Keratinocyte (primary cell): ENCODE results near the gene R3HCC1L. TPM values are rescaled to one million over a fixed set of nuclear protein-coding genes. Genes with fewer than 3 reads are reported as not detected.
"Not testable (repeated sequence)": the region's sequence is repeated elsewhere in the genome, so short reads cannot be mapped to it uniquely, and the experiment has no call there.

ENCODE experiments used
- DNase-seq: peaks from one replicate; pipeline ENCODE4 v3.0.0-alpha.2; 2011; ENCODE audit warnings: low read depth, missing footprints, low spot score
- FAIRE-seq: peaks from 2 replicates; lab custom pipeline; 2011; peaks lifted over from hg19 to GRCh38; lab: Jason Lieb, UNC
- H2AFZ ChIP-seq: 2 replicates; pipeline ENCODE4 v1.6.0; 2012; ENCODE audit warnings: low read length, control low read depth, inconsistent platforms; ENCODE audit not compliant: control insufficient read depth
- H3K27ac ChIP-seq: 2 replicates; pipeline ENCODE4 v1.5.1; 2011; ENCODE audit warnings: low read length; ENCODE audit not compliant: control insufficient read depth, insufficient read depth
- H3K27me3 ChIP-seq: 3 replicates; pipeline ENCODE4 v1.6.0; 2011; ENCODE audit warnings: low read length; ENCODE audit not compliant: control insufficient read depth, insufficient read depth; ENCODE audit errors: extremely low read depth
- H3K36me3 ChIP-seq, 2 experiments: 2 replicates in 1 of 2; 3 replicates in 1 of 2; pipeline ENCODE4 v1.5.1; 2011; ENCODE audit warnings: low read length in 2 of 2, mild to moderate bottlenecking in 1 of 2; ENCODE audit not compliant: control insufficient read depth in 2 of 2, insufficient read depth in 2 of 2; ENCODE audit errors: extremely low read depth in 1 of 2
- H3K4me1 ChIP-seq: 3 replicates; pipeline ENCODE4 v1.5.1; 2011; ENCODE audit warnings: low read length; ENCODE audit not compliant: control insufficient read depth, insufficient read depth; ENCODE audit errors: extremely low read depth
- H3K4me2 ChIP-seq: 3 replicates; pipeline ENCODE4 v1.6.0; 2011; ENCODE audit warnings: low read depth, low read length; ENCODE audit not compliant: control insufficient read depth, insufficient read depth; ENCODE audit errors: extremely low read depth
- H3K4me3 ChIP-seq, 3 experiments: fragments of 200-600 bp in 1 of 3; sonication (generic) in 1 of 3; 2 replicates in 2 of 3; 3 replicates in 1 of 3; pipeline ENCODE4 v1.5.1; 2011 to 2016; ENCODE audit warnings: low read length in 3 of 3, mild to moderate bottlenecking in 3 of 3, control low read depth in 2 of 3, inconsistent platforms in 1 of 3, low read depth in 1 of 3, mixed read lengths in 1 of 3, mixed run types in 1 of 3, moderate library complexity in 1 of 3; ENCODE audit not compliant: control insufficient read depth in 2 of 3, insufficient read depth in 2 of 3; ENCODE audit errors: extremely low read depth in 1 of 3
- H3K79me2 ChIP-seq: 2 replicates; pipeline ENCODE4 v1.6.0; 2012; ENCODE audit warnings: low read length; ENCODE audit not compliant: control insufficient read depth, insufficient read depth
- H3K9ac ChIP-seq: 3 replicates; pipeline ENCODE4 v1.6.0; 2011; ENCODE audit warnings: low read length; ENCODE audit not compliant: control insufficient read depth, insufficient read depth; ENCODE audit errors: extremely low read depth
- H3K9me1 ChIP-seq: 3 replicates; pipeline ENCODE4 v1.6.0; 2011; ENCODE audit warnings: low read length; ENCODE audit not compliant: control insufficient read depth, insufficient read depth; ENCODE audit errors: extremely low read depth
- H3K9me3 ChIP-seq: 2 replicates; pipeline ENCODE4 v1.5.1; 2012; ENCODE audit warnings: low read depth, low read length; ENCODE audit not compliant: control insufficient read depth
- H4K20me1 ChIP-seq: 3 replicates; pipeline ENCODE4 v1.6.0; 2011; ENCODE audit warnings: low read length; ENCODE audit not compliant: control insufficient read depth, insufficient read depth; ENCODE audit errors: extremely low read depth
- CTCF ChIP-seq, 3 experiments: IDR thresholded peaks in 1 of 3; conservative IDR thresholded peaks in 1 of 3; optimal IDR thresholded peaks in 1 of 3; 2 replicates in 2 of 3; 3 replicates in 1 of 3; pipeline versions ENCODE3 to v1.5.1; 2011; ENCODE audit warnings: low read length in 3 of 3, mild to moderate bottlenecking in 3 of 3, moderate library complexity in 2 of 3, control low read depth in 1 of 3, inconsistent platforms in 1 of 3; ENCODE audit not compliant: insufficient read depth in 2 of 3; ENCODE audit errors: extremely low read depth in 1 of 3
- EZH2 ChIP-seq: IDR thresholded peaks from one replicate; pipeline ENCODE4 v1.6.1; 2012; ENCODE audit warnings: inconsistent platforms, mild to moderate bottlenecking, low read length, moderate library complexity
- dilution Hi-C: fragments of 300-500 bp; cut with MboI; formaldehyde crosslinking; loops from one replicate; pipeline ENCODE4 v1.7.0; 2020; ENCODE audit warnings: low sequenced_read_pairs; ENCODE audit not compliant: extremely low pct_ligation_motif_present
- polyA plus RNA-seq, 5 experiments: library from polyadenylated mRNA; depleted of rRNA in 3 of 5; stranded (reverse) in 3 of 5; stranded (forward) in 1 of 5; unstranded in 1 of 5; fragments of >200 nt; gene quantifications; 1 replicate in 1 of 5; 2 replicates in 3 of 5; 3 replicates in 1 of 5; pipeline versions ENCODE4 v1.2.1 to v1.2.3, GENCODE V29; 2011 to 2012; ENCODE audit warnings: missing spikeins in 2 of 5, low read depth in 1 of 5, low replicate concordance in 1 of 5

Gene R3HCC1L
- polyA plus RNA-seq, 1 donor (not counting 4 experiments of a cell fraction or from before 2014, with no cell fraction given): 11.7 TPM

DNA sequence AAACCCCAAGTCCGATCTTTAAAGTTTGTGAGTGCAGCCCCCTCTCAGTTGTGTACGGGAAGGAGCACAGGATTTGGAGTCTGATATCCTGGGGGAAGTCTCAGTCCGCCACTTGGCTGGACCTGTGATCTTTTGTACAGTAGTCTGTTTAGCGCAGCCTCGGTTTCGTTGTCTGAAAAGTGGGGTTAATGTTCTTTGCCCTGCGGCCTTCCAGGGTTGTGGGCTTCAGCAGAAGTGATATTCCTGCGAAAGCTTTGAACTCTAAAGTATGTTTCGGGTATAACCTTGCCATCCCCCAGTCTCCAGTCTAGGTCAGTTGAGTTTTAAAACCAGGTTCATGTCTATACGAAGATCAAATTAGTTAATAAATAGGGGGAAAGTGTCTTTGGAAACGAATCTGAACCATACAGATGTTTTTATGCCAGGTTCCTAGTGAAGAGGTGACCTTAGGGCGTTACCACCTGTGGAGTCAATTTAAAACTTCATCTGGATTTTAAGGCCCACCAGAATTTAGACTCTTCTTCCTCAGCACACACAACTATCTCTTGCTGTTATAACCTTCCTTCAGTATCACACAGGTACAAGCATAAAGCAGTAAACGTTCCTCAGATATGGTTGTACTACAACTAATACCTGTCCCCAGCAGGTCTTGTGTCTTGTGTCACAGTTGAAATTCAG lies 904 bp downstream of the R3HCC1L start:
- dilution Hi-C loops: no loop called here
- peak overlapping the region; percentile 91 to 94 (median 93) for H3K4me3 ChIP-seq
- H3K79me2 ChIP-seq: peaks cover 57% of the 10 kb centered on the region
- no peak for DNase-seq
- no peaks in the 10 kb centered on the region for H3K36me3 ChIP-seq
- no peaks in the 10 kb centered on the region for H3K27me3 ChIP-seq
- no peaks in the 10 kb centered on the region for H3K9me1 ChIP-seq
- H3K4me1 ChIP-seq: peaks cover 5% of the 10 kb centered on the region
- TF ChIP-seq CTCF (optimal IDR thresholded peaks at IDR 0.05 in 1 of 3, IDR thresholded peaks at IDR 0.05 in 1 of 3, conservative IDR thresholded peaks at IDR 0.05 in 1 of 3; ENCODE audit: extremely low read depth in 1 of 3, insufficient read depth in 2 of 3, low read length in 3 of 3) (no peak), EZH2 (no peak)
- H3K4me2 ChIP-seq: peak overlapping the region; percentile 72
- peak; percentile 20 for FAIRE-seq
- no peaks in the 10 kb centered on the region for H3K9me3 ChIP-seq
- H4K20me1 ChIP-seq: no peaks in the 10 kb centered on the region
- peak overlapping the region; percentile 93 for H3K27ac ChIP-seq
- H3K9ac ChIP-seq: peak overlapping the region; percentile 96
- peak overlapping the region; percentile 97 for H2AFZ ChIP-seq

GRCh38 chr10:98136775-98137174 lies 2.3 kb downstream of the R3HCC1L start:
- H3K9me1 ChIP-seq, H3K27ac ChIP-seq, H4K20me1 ChIP-seq, H3K4me1 ChIP-seq, H3K36me3 ChIP-seq, H3K9ac ChIP-seq, H3K4me2 ChIP-seq, H2AFZ ChIP-seq, DNase-seq, dilution Hi-C loops, FAIRE-seq, H3K27me3 ChIP-seq, H3K4me3 ChIP-seq, H3K9me3 ChIP-seq: not testable (repeated sequence)
- H3K79me2 ChIP-seq: peaks cover 68% of the 10 kb centered on the region

GRCh38 chr10:98138031-98138430 lies 3.6 kb downstream of the R3HCC1L start:
- H3K4me1 ChIP-seq: peaks cover 5% of the 10 kb centered on the region
- no peaks in the 10 kb centered on the region for H4K20me1 ChIP-seq
- FAIRE-seq (no peak), DNase-seq (no peak)
- H3K27me3 ChIP-seq: no peaks in the 10 kb centered on the region
- H3K9me1 ChIP-seq: no peaks in the 10 kb centered on the region
- TF ChIP-seq CTCF (optimal IDR thresholded peaks at IDR 0.05 in 1 of 3, IDR thresholded peaks at IDR 0.05 in 1 of 3, conservative IDR thresholded peaks at IDR 0.05 in 1 of 3; ENCODE audit: extremely low read depth in 1 of 3, insufficient read depth in 2 of 3, low read length in 3 of 3) (no peak), EZH2 (no peak)
- H3K4me3 ChIP-seq: no peak overlapping the region
- dilution Hi-C loops: no loop called here
- H3K9me3 ChIP-seq: no peaks in the 10 kb centered on the region
- H2AFZ ChIP-seq: no peak overlapping the region
- peaks cover 80% of the 10 kb centered on the region for H3K79me2 ChIP-seq
- no peak overlapping the region for H3K9ac ChIP-seq
- no peak overlapping the region for H3K4me2 ChIP-seq
- H3K27ac ChIP-seq: no peak overlapping the region
- no peaks in the 10 kb centered on the region for H3K36me3 ChIP-seq
